Measurements from ENCODE around the gene ARFRP1.

The ARFRP1 gene

GRCh38 chr20:63743210-63743970, 35.6 kb upstream of the ARFRP1 start:
- DNase-seq, result no peak

GRCh38 chr20:63742381-63743024, 34.7 kb upstream of the ARFRP1 start:
- no peak for DNase-seq

GRCh38 chr20:63741676-63742380, 34.1 kb upstream of the ARFRP1 start:
- DNase-seq, result no peak

- no peak for DNase-seq
Measured at GRCh38 chr20:63741354-63741675, 33.5 kb upstream of the ARFRP1 start.

- DNase-seq, result peak; percentile 64
Measured at GRCh38 chr20:63740627-63741353, 33.0 kb upstream of the ARFRP1 start.

- DNase-seq, result no peak
Measured at GRCh38 chr20:63740070-63740626, 32.4 kb upstream of the ARFRP1 start.

- DNase-seq, result peak; percentile 37
Measured at GRCh38 chr20:63739130-63740069, 31.6 kb upstream of the ARFRP1 start, which contains the start of gene SLC2A4RG. SLC2A4RG (plus strand) TSS chr20:63739776; CDS start chr20:63739913, 137 bp downstream.

- DNase-seq, result no peak
Measured at GRCh38 chr20:63738687-63739129, 30.9 kb upstream of the ARFRP1 start.

GRCh38 chr20:63737945-63738686, 30.3 kb upstream of the ARFRP1 start:
- no peak for DNase-seq

GRCh38 chr20:63737695-63737944, 29.8 kb upstream of the ARFRP1 start:
- DNase-seq, result no peak

- no peak for DNase-seq
Measured at GRCh38 chr20:63736893-63737694, 29.3 kb upstream of the ARFRP1 start.

- DNase-seq, result no peak
Measured at GRCh38 chr20:63735859-63736718, 28.3 kb upstream of the ARFRP1 start, which contains the start of gene LIME1. LIME1 (plus strand) TSS chr20:63736664; CDS start chr20:63737550, 886 bp downstream.

GRCh38 chr20:63734946-63735858, 27.4 kb upstream of the ARFRP1 start:
- DNase-seq, result no peak

- DNase-seq, result no peak
Measured at GRCh38 chr20:63734111-63734945, 26.6 kb upstream of the ARFRP1 start.

- no peak for DNase-seq
Measured at GRCh38 chr20:63733579-63734081, 25.9 kb upstream of the ARFRP1 start.

GRCh38 chr20:63733117-63733516, 25.3 kb upstream of the ARFRP1 start:
- no peak for DNase-seq

Data from DMS 273 treated with DMSO at 0.1 percent for 48 hours (cell line).